SH-SY5Y (cell line): Measurements from ENCODE around the gene RBMS1.

ENCODE experiments used
- GATA2 ChIP-seq: IDR thresholded peaks from 2 replicates; pipeline ENCODE4 v1.6.1; 2011; ENCODE audit warnings: mild to moderate bottlenecking, low read depth, low read length
- GATA3 ChIP-seq: IDR thresholded peaks from 2 replicates; pipeline ENCODE4 v1.6.1; 2011; ENCODE audit warnings: low read depth, mild to moderate bottlenecking, low read length, moderate library complexity

The RBMS1 gene

GRCh38 chr2:160402501-160402900 is 91.1 kb downstream of the RBMS1 start:
- TF ChIP-seq GATA3 (no peak), GATA2 (no peak)

GRCh38 chr2:160401895-160402294 is 91.7 kb downstream of the RBMS1 start:
- TF ChIP-seq GATA3 (no peak), GATA2 (no peak)

- no peak for TF ChIP-seq GATA2
- TF ChIP-seq GATA3 = no peak
Observed at GRCh38 chr2:160399880-160400279, 93.7 kb downstream of the RBMS1 start.

- TF ChIP-seq GATA2 (no peak), GATA3 (no peak)
Observed at GRCh38 chr2:160397530-160397865, 96.1 kb downstream of the RBMS1 start.

GRCh38 chr2:160394153-160394552 is 99.5 kb downstream of the RBMS1 start:
- TF ChIP-seq GATA2 = no peak
- no peak for TF ChIP-seq GATA3

GRCh38 chr2:160392201-160392600 is 101.4 kb downstream of the RBMS1 start:
- TF ChIP-seq GATA2 (no peak), GATA3 (no peak)

- TF ChIP-seq GATA2 (no peak), GATA3 (no peak)
Observed at GRCh38 chr2:160390544-160391455, 102.8 kb downstream of the RBMS1 start.

- TF ChIP-seq GATA2 (no peak), GATA3 (no peak)
Observed at GRCh38 chr2:160389875-160390274, 103.7 kb downstream of the RBMS1 start.

GRCh38 chr2:160388464-160389263 is 104.9 kb downstream of the RBMS1 start:
- TF ChIP-seq GATA3 (no peak), GATA2 (no peak)

- TF ChIP-seq GATA3 = no peak
- no peak for TF ChIP-seq GATA2
Observed at GRCh38 chr2:160387558-160388262, 105.9 kb downstream of the RBMS1 start.

GRCh38 chr2:160384791-160385190 is 108.8 kb downstream of the RBMS1 start:
- TF ChIP-seq GATA3 (no peak), GATA2 (no peak)

- TF ChIP-seq GATA3 (no peak), GATA2 (no peak)
Observed at GRCh38 chr2:160381425-160381951, 112.1 kb downstream of the RBMS1 start.

GRCh38 chr2:160380611-160381010 is 113.0 kb downstream of the RBMS1 start:
- TF ChIP-seq GATA3 (no peak), GATA2 (no peak)

- TF ChIP-seq GATA3 (no peak), GATA2 (no peak)
Observed at GRCh38 chr2:160380000-160380570, 113.5 kb downstream of the RBMS1 start.

GRCh38 chr2:160379399-160379798 is 114.2 kb downstream of the RBMS1 start:
- no peak for TF ChIP-seq GATA3
- TF ChIP-seq GATA2 = no peak
